GM23338 (cell line): ENCODE measurements around the gene TMEM62. TPM values are rescaled to one million over a fixed set of nuclear protein-coding genes. Genes with fewer than 3 reads are reported as not detected.

ENCODE experiments used
- ATAC-seq: fragments of 200-7000 bp; cut with Tn5 transposase; 3 replicates; pipeline ENCODE4 v1.9.1; 2020
- DNase-seq: peaks from one replicate; pipeline ENCODE4 v3.0.0-alpha.2; 2015; ENCODE audit warnings: low spot score
- H2AFZ ChIP-seq: fragments of 200-600 bp; sonication (generic); 2 replicates; pipeline ENCODE4 v1.8.0; 2016; ENCODE audit warnings: antibody characterized with exemption, mild to moderate bottlenecking, moderate library complexity
- H3F3A ChIP-seq: fragments of 200-600 bp; sonication (generic); replicated peaks from 2 replicates; pipeline ENCODE4 v1.8.0; 2017; ENCODE audit warnings: antibody characterized with exemption, mixed run types, low read depth
- H3K27ac ChIP-seq: fragments of 200-600 bp; sonication (generic); 2 replicates; pipeline ENCODE4 v1.6.1; 2016; ENCODE audit warnings: low read depth
- H3K27me3 ChIP-seq: fragments of 200-600 bp; sonication (generic); 2 replicates; pipeline ENCODE4 v1.8.0; 2016; ENCODE audit warnings: mild to moderate bottlenecking, mixed run types, moderate library complexity; ENCODE audit not compliant: insufficient read depth
- H3K36me3 ChIP-seq: fragments of 200-600 bp; sonication (generic); 2 replicates; pipeline ENCODE4 v1.8.0; 2016; ENCODE audit warnings: mild to moderate bottlenecking; ENCODE audit not compliant: insufficient read depth
- H3K4me1 ChIP-seq: fragments of 200-600 bp; sonication (generic); 2 replicates; pipeline ENCODE4 v1.8.0; 2016; ENCODE audit warnings: mild to moderate bottlenecking, moderate library complexity; ENCODE audit not compliant: insufficient read depth
- H3K4me2 ChIP-seq: fragments of 200-600 bp; sonication (generic); 2 replicates; pipeline ENCODE4 v1.7.1; 2017; ENCODE audit warnings: mixed run types
- H3K4me3 ChIP-seq: fragments of 200-600 bp; sonication (generic); 2 replicates; pipeline ENCODE4 v1.6.1; 2016; ENCODE audit warnings: mixed run types
- H3K79me2 ChIP-seq: fragments of 200-600 bp; sonication (generic); replicated peaks from 2 replicates; pipeline ENCODE4 v1.8.0; 2017; ENCODE audit warnings: mild to moderate bottlenecking; ENCODE audit not compliant: insufficient read depth
- H3K9me2 ChIP-seq: fragments of 200-600 bp; sonication (generic); 2 replicates; pipeline ENCODE4 v1.8.0; 2017; ENCODE audit not compliant: insufficient read depth
- H4K20me1 ChIP-seq: fragments of 200-600 bp; sonication (generic); replicated peaks from 2 replicates; pipeline ENCODE4 v1.8.0; 2017; ENCODE audit warnings: mild to moderate bottlenecking; ENCODE audit not compliant: insufficient read depth
- H3K27ac Mint-ChIP-seq: 2 replicates; pipeline ENCODE4 v1.8.0; 2020; ENCODE audit warnings: inconsistent platforms, mild to moderate bottlenecking, moderate library complexity, mixed read lengths
- H3K27me3 Mint-ChIP-seq: 3 replicates; pipeline ENCODE4 v1.8.0; 2022; ENCODE audit warnings: low read depth, mild to moderate bottlenecking, moderate library complexity, mixed read lengths, inconsistent platforms; ENCODE audit not compliant: insufficient read depth, poor library complexity
- H3K36me3 Mint-ChIP-seq: 3 replicates; pipeline ENCODE4 v1.8.0; 2021; ENCODE audit warnings: low read depth, mild to moderate bottlenecking, inconsistent platforms, moderate library complexity, mixed read lengths
- H3K4me1 Mint-ChIP-seq: 3 replicates; pipeline ENCODE4 v1.8.0; 2020; ENCODE audit warnings: mild to moderate bottlenecking, inconsistent platforms, mixed read lengths
- H3K4me3 Mint-ChIP-seq: 3 replicates; pipeline ENCODE4 v1.8.0; 2021; ENCODE audit warnings: moderate library complexity, mild to moderate bottlenecking, inconsistent platforms, mixed read lengths
- H3K9me3 Mint-ChIP-seq: 3 replicates; pipeline ENCODE4 v1.8.0; 2020; ENCODE audit warnings: moderate library complexity, mild to moderate bottlenecking, inconsistent platforms, mixed read lengths
- CREB1 ChIP-seq: fragments of 250-450 bp; sonication (Bioruptor Pico); IDR thresholded peaks from 2 replicates; pipeline ENCODE4 v1.5.0; 2020; ENCODE audit warnings: low read depth, mild to moderate bottlenecking, moderate library complexity
- CTCF ChIP-seq, 2 experiments: fragments of 200-600 bp in 1 of 2; sonication (generic) in 1 of 2; conservative IDR thresholded peaks; 2 replicates each; pipeline versions ENCODE4 v1.5.1 to v1.6.1; 2016 to 2017; ENCODE audit warnings: antibody characterized with exemption in 2 of 2, low read depth in 2 of 2, mild to moderate bottlenecking in 2 of 2, moderate library complexity in 1 of 2
- ETS1 ChIP-seq: IDR thresholded peaks from 2 replicates; pipeline ENCODE4 v1.6.1; 2016; ENCODE audit warnings: antibody characterized with exemption
- JUNB ChIP-seq: IDR thresholded peaks from one replicate; pipeline ENCODE4 v1.6.1; 2016; ENCODE audit warnings: antibody characterized with exemption; ENCODE audit not compliant: unreplicated experiment
- REST ChIP-seq: IDR thresholded peaks from one replicate; pipeline ENCODE4 v1.6.1; 2018; ENCODE audit warnings: antibody characterized with exemption; ENCODE audit not compliant: unreplicated experiment
- ZNF114 ChIP-seq: fragments of 250-450 bp; sonication (Bioruptor Pico); IDR thresholded peaks from 2 replicates; pipeline ENCODE4 v1.5.0; 2020; ENCODE audit warnings: mild to moderate bottlenecking, moderate library complexity
- ZNF331 ChIP-seq: fragments of 250-450 bp; sonication (Bioruptor Pico); IDR thresholded peaks from 2 replicates; pipeline ENCODE4 v1.5.0; 2020; ENCODE audit warnings: low read depth, mild to moderate bottlenecking, moderate library complexity
- ZNF462 ChIP-seq: fragments of 250-450 bp; sonication (Bioruptor Pico); IDR thresholded peaks from 2 replicates; pipeline ENCODE4 v1.5.0; 2020; ENCODE audit warnings: mild to moderate bottlenecking, moderate library complexity
- polyA plus RNA-seq: library from polyadenylated mRNA; unstranded; fragments of >200 nt; fragmentation: Nextera tagmentation; extraction: Ambion mirVana; gene quantifications from 2 replicates; pipeline ENCODE4 v1.2.1, GENCODE V29; 2016
- total RNA-seq: library from RNA; depleted of rRNA; stranded (reverse); fragments of >200 nt; shearing (Covaris generic); gene quantifications from 2 replicates; pipeline ENCODE4 v1.2.3, GENCODE V29; 2014

Gene TMEM62
- total and polyA plus RNA-seq, 2 experiments from 2014 or later: 3.4 to 14.3 TPM

- TF ChIP-seq JUNB (no peak), REST (no peak), ZNF114 (CRISPR knock-in tag) (no peak), ETS1 (no peak), CREB1 (CRISPR knock-in tag) (no peak)
Measured at GRCh38 chr15:43150191-43150929, 17.0 kb downstream of the TMEM62 start (continued).

GRCh38 chr15:43151688-43152087, 18.3 kb downstream of the TMEM62 start:
- Histone ChIP-seq H3K4me1 (no peaks in the 10 kb centered on the region), H3K27me3 (no peaks in the 10 kb centered on the region), H3K36me3 (no peaks in the 10 kb centered on the region; the same call in 1 of the 2 replicates), H3K9me2 (no peaks in the 10 kb centered on the region), H3K79me2 (no peaks in the 10 kb centered on the region), H3K4me2 (no peak overlapping the region), H3K27ac (no peak overlapping the region), H3F3A (no peaks in the 10 kb centered on the region), H3K4me3 (no peak overlapping the region), H2AFZ (no peak overlapping the region), H4K20me1 (no peaks in the 10 kb centered on the region)
- Mint-ChIP-seq H3K27me3 (peaks cover 2% of the 10 kb centered on the region), H3K4me1 (no peaks in the 10 kb centered on the region), H3K9me3 (no peaks in the 10 kb centered on the region), H3K27ac (no peak overlapping the region), H3K4me3 (no peak overlapping the region), H3K36me3 (no peaks in the 10 kb centered on the region)
- no peak for ATAC-seq
- no peak for DNase-seq
- TF ChIP-seq ZNF462 (CRISPR knock-in tag): no peak
- TF ChIP-seq ZNF331 (CRISPR knock-in tag): no peak
- no peak for TF ChIP-seq CTCF (conservative IDR thresholded peaks at IDR 0.05; ENCODE audit: low read depth in 2 of 2)
